ENCODE results near the gene LILRB5. TPM values are rescaled to one million over a fixed set of nuclear protein-coding genes. Genes with fewer than 3 reads are reported as not detected.
A peak's percentile ranks its signal among the peaks of the same experiment; 100 is the strongest.
"Not testable (repeated sequence)": the region's sequence is repeated elsewhere in the genome, so short reads cannot be mapped to it uniquely, and the experiment has no call there.

Gene LILRB5
- polyA plus RNA-seq, 3 donors: 0.14 to 1.1 (median 0.17) TPM

DNA sequence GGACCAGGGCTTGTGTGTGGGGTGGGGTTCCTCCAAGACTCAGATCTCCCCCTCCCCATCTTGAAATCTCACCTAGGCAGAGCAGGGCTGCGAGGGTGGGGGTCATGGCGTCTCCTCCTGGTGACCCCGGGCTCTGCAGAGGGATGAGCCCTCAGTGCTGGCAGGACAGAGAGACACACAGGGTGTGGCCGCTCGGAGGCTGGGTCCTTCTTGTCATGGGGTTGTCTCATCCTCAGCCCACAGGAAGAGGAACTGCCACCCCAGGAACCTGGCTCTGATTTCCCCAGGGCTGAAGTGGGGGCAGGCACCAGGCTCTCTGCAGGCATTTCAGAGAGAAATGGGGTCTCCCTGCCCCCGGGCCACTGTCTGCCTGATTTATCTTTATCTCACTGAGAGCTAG, 14.4 kb downstream of the LILRB5 start, which contains the start of gene LILRA6:
Gene LILRA6 (minus strand): TSS at position 145 of the 400 bp plus-strand sequence.
- Mint-ChIP-seq H3K4me1 (peaks cover 66% of the 10 kb centered on the region), H3K36me3 (peaks cover 30 to 33% of the 10 kb centered on the region in 2 donors), H3K4me3 (peak within 1 kb of the TSS; percentile 74 to 79), H3K27ac (peak within 1 kb of the TSS in 6 of 7 donors; percentile 85 to 96 (median 89))
- H3K9me3 Mint-ChIP-seq; H2AFZ ChIP-seq (ENCODE audit: insufficient read depth, low read depth, low read length, poor library complexity, severe bottlenecking); H3K27me3 Mint-ChIP-seq (ENCODE audit: low read depth in 3 of 3); H3K9me3 ChIP-seq (replicated peaks in 1 of 2; ENCODE audit: control insufficient read depth in 1 of 2, insufficient read depth in 1 of 2, low read length in 2 of 2); H4K20me1 ChIP-seq (ENCODE audit: insufficient read depth, low read length); intact Hi-C loops (cut with micrococcal nuclease); H3K27me3 ChIP-seq (ENCODE audit: control insufficient read depth in 2 of 2, insufficient read depth in 2 of 2, low read length in 2 of 2); H3K79me2 ChIP-seq (ENCODE audit: insufficient read depth, low read length): not testable (repeated sequence)
- Histone ChIP-seq H3K9ac (ENCODE audit: insufficient read depth, low read length, poor library complexity, severe bottlenecking) (peak within 1 kb of the TSS; percentile 40), H3K4me2 (replicated peaks; ENCODE audit: extremely low read depth, low read length, poor library complexity, severe bottlenecking) (peak within 1 kb of the TSS; percentile 65), H3K36me3 (replicated peaks in 1 of 2; ENCODE audit: control insufficient read depth in 1 of 2, insufficient read depth in 2 of 2, low read length in 2 of 2) (peaks cover 22 to 23% of the 10 kb centered on the region in 2 donors), H3K4me3 (replicated peaks in 1 of 3; ENCODE audit: low read depth in 2 of 3, low read length in 3 of 3) (peak within 1 kb of the TSS; percentile 1 to 69 (median 47)), H3K4me1 (ENCODE audit: control insufficient read depth in 1 of 2, insufficient read depth in 2 of 2, low read length in 2 of 2) (peaks cover 67 to 68% of the 10 kb centered on the region in 2 donors), H3K27ac (ENCODE audit: low read depth in 1 of 2, low read length in 2 of 2) (peak within 1 kb of the TSS; percentile 39 to 84)
- TF ChIP-seq, protein P1, sequence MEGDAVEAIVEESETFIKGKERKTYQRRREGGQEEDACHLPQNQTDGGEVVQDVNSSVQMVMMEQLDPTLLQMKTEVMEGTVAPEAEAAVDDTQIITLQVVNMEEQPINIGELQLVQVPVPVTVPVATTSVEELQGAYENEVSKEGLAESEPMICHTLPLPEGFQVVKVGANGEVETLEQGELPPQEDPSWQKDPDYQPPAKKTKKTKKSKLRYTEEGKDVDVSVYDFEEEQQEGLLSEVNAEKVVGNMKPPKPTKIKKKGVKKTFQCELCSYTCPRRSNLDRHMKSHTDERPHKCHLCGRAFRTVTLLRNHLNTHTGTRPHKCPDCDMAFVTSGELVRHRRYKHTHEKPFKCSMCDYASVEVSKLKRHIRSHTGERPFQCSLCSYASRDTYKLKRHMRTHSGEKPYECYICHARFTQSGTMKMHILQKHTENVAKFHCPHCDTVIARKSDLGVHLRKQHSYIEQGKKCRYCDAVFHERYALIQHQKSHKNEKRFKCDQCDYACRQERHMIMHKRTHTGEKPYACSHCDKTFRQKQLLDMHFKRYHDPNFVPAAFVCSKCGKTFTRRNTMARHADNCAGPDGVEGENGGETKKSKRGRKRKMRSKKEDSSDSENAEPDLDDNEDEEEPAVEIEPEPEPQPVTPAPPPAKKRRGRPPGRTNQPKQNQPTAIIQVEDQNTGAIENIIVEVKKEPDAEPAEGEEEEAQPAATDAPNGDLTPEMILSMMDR (IDR thresholded peaks at IDR 0.05): peak; percentile 33
- 50% methylated on average over 1 of the region's 6 CpGs for WGBS (ENCODE audit: insufficient coverage)
- peak; percentile 59 to 64 (median 63) for DNase-seq

DNA sequence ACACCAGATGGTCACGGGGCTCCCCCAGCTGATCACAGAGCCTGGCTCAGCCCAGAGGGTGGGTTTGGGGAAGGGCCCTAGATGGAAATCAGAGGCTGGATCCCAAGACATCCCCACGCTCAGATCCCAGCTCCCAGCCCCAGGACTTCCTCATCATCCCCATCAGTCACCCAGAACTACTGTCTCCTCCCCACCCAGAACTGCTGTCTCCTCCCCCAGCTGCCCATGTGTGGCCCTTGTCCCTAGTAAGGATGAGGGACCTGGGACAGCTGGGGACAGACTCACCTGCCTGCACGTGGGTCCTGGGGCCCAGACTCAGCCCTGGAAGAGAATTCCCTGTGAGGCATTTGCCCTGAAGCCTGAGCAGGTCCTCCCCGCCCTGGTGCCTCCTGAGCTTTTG, 14.8 kb downstream of the LILRB5 start:
- H3K9me3 Mint-ChIP-seq; H3K79me2 ChIP-seq (ENCODE audit: insufficient read depth, low read length); H3K9me3 ChIP-seq (replicated peaks in 1 of 2; ENCODE audit: control insufficient read depth in 1 of 2, insufficient read depth in 1 of 2, low read length in 2 of 2); H3K27me3 ChIP-seq (ENCODE audit: control insufficient read depth in 2 of 2, insufficient read depth in 2 of 2, low read length in 2 of 2); H4K20me1 ChIP-seq (ENCODE audit: insufficient read depth, low read length); H2AFZ ChIP-seq (ENCODE audit: insufficient read depth, low read depth, low read length, poor library complexity, severe bottlenecking); H3K27me3 Mint-ChIP-seq (ENCODE audit: low read depth in 3 of 3); intact Hi-C loops (cut with micrococcal nuclease): not testable (repeated sequence)
- Histone ChIP-seq H3K4me2 (replicated peaks; ENCODE audit: extremely low read depth, low read length, poor library complexity, severe bottlenecking) (peak overlapping the region; percentile 65), H3K36me3 (replicated peaks in 1 of 2; ENCODE audit: control insufficient read depth in 1 of 2, insufficient read depth in 2 of 2, low read length in 2 of 2) (peaks cover 26 to 28% of the 10 kb centered on the region in 2 donors), H3K4me1 (ENCODE audit: control insufficient read depth in 1 of 2, insufficient read depth in 2 of 2, low read length in 2 of 2) (peaks cover 64 to 65% of the 10 kb centered on the region in 2 donors), H3K4me3 (replicated peaks in 1 of 3; ENCODE audit: low read depth in 2 of 3, low read length in 3 of 3) (peak overlapping the region; percentile 1 to 69 (median 47)), H3K27ac (ENCODE audit: low read depth in 1 of 2, low read length in 2 of 2) (peak overlapping the region; percentile 39 to 84), H3K9ac (ENCODE audit: insufficient read depth, low read length, poor library complexity, severe bottlenecking) (peak overlapping the region; percentile 40)
- H3K4me3 Mint-ChIP-seq: peak overlapping the region; percentile 74 to 79
- H3K4me1 Mint-ChIP-seq: peaks cover 64% of the 10 kb centered on the region
- peaks cover 33 to 38% of the 10 kb centered on the region in 2 donors for H3K36me3 Mint-ChIP-seq
- peak overlapping the region in 6 of 7 donors; percentile 64 to 96 (median 88) for H3K27ac Mint-ChIP-seq
- WGBS (ENCODE audit: insufficient coverage): 67% methylated on average over 1 of the region's 4 CpGs
- DNase-seq: peak in 1 of 3 donors; percentile 17

DNA sequence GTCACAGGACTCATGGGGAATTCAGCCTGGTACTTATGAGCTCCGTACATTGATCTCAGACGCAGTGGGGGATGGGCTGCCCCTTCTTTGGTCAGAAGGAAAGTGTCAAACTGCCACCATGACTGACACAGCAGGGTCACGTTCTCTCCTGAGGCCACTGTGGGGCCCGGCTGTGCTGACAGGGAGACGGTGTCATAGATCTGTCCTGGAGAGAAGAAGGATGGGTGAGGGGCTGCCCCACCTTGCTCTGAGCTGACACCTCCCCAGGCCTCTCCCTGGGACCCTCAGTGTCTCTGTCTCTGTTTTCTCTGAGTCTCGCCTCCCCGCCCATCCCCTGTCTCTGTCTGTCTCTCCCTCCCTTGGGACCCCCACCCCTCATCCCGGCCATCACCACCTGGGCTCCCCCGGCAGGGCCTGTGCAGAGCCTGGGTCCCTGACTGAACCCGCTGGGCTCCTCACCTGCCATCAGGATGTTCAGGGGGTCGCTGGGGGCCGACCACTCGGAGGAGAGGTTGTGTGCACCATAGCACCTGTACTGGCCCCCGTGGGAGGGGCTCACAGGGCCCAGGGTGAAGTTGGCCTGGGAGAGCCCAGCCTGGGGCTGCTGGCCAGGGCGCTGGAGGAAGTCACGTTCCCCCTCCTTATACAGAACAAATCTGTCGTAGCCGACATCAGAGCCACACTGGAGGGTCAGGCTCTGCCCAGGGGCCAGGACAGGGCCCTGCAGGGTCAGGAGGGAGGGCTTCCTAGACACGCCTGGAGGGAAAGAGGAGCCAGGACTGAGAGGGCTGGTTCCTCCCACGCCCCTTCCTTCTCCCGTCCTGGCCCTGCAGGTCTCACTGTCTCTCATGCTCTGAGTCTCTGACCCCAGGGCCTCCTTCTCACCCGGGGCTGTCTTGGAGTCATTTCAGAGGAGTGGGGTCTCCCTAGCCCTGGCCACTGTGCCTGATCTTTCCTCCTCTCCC, 16.4 kb downstream of the LILRB5 start:
- H3K27me3 Mint-ChIP-seq (ENCODE audit: low read depth in 3 of 3); H3K4me3 ChIP-seq (replicated peaks in 1 of 3; ENCODE audit: low read depth in 2 of 3, low read length in 3 of 3); DNase-seq; H3K9me3 Mint-ChIP-seq; H3K27me3 ChIP-seq (ENCODE audit: control insufficient read depth in 2 of 2, insufficient read depth in 2 of 2, low read length in 2 of 2); H3K9me3 ChIP-seq (replicated peaks in 1 of 2; ENCODE audit: control insufficient read depth in 1 of 2, insufficient read depth in 1 of 2, low read length in 2 of 2); H2AFZ ChIP-seq (ENCODE audit: insufficient read depth, low read depth, low read length, poor library complexity, severe bottlenecking); H3K9ac ChIP-seq (ENCODE audit: insufficient read depth, low read length, poor library complexity, severe bottlenecking); H3K79me2 ChIP-seq (ENCODE audit: insufficient read depth, low read length); intact Hi-C loops (cut with micrococcal nuclease); H3K4me2 ChIP-seq (replicated peaks; ENCODE audit: extremely low read depth, low read length, poor library complexity, severe bottlenecking); H4K20me1 ChIP-seq (ENCODE audit: insufficient read depth, low read length); H3K27ac ChIP-seq (ENCODE audit: low read depth in 1 of 2, low read length in 2 of 2): not testable (repeated sequence)
- H3K36me3 ChIP-seq (replicated peaks in 1 of 2; ENCODE audit: control insufficient read depth in 1 of 2, insufficient read depth in 2 of 2, low read length in 2 of 2): peaks cover 42 to 43% of the 10 kb centered on the region in 2 donors
- H3K4me1 Mint-ChIP-seq: peaks cover 61% of the 10 kb centered on the region
- 97% methylated on average over 5 of the region's 22 CpGs for WGBS (ENCODE audit: insufficient coverage)
- peak overlapping the region in 6 of 7 donors; percentile 35 to 89 (median 69) for H3K27ac Mint-ChIP-seq
- peaks cover 47 to 53% of the 10 kb centered on the region in 2 donors for H3K36me3 Mint-ChIP-seq
- H3K4me3 Mint-ChIP-seq: peak overlapping the region in 1 of 2 donors; percentile 46
- H3K4me1 ChIP-seq (ENCODE audit: control insufficient read depth in 1 of 2, insufficient read depth in 2 of 2, low read length in 2 of 2): peaks cover 54 to 60% of the 10 kb centered on the region in 2 donors

Data from CD14-positive monocyte (primary cell).